ENCODE data around the gene USP30. TPM values are rescaled to one million over a fixed set of nuclear protein-coding genes. Genes with fewer than 3 reads are reported as not detected.

USP30 gene
- total RNA-seq, 1 experiment from 2014 or later: 6.9 TPM

GRCh38 chr12:109020796-109021380 is 31.5 kb upstream of the USP30 start, which contains the start of gene SVOP (continued):
- peak; percentile 98 for TF ChIP-seq FOXP4 (CRISPR knock-in tag; IDR thresholded peaks at IDR 0.05)
- TF ChIP-seq HMGXB4 (CRISPR knock-in tag; IDR thresholded peaks at IDR 0.05): 0 out of 2 replicates have a peak, but pooled peaks have one; percentile 48
- peak; percentile 99 for TF ChIP-seq ARID4B (CRISPR knock-in tag; IDR thresholded peaks at IDR 0.05; ENCODE audit: borderline replicate concordance)
- peak; percentile 83; the same call in 1 of the 2 replicates for TF ChIP-seq STAT6 (CRISPR knock-in tag; conservative IDR thresholded peaks at IDR 0.05; ENCODE audit: low read depth)
- TF ChIP-seq SMAD4 (CRISPR knock-in tag; IDR thresholded peaks at IDR 0.05): peak; percentile 50; the same call in 1 of the 2 replicates
- peak; percentile 97 for TF ChIP-seq TEAD1 (CRISPR knock-in tag; IDR thresholded peaks at IDR 0.05)
- no peak for TF ChIP-seq NR1H2 (CRISPR knock-in tag; IDR thresholded peaks at IDR 0.05)
- no peak for TF ChIP-seq ELF4 (CRISPR knock-in tag; IDR thresholded peaks at IDR 0.05; ENCODE audit: low read depth)
- peak; percentile 92; the same call in 1 of the 2 replicates for TF ChIP-seq ZNF219 (CRISPR knock-in tag; IDR thresholded peaks at IDR 0.05; ENCODE audit: borderline replicate concordance)
- no peak for TF ChIP-seq MXD4 (CRISPR knock-in tag; IDR thresholded peaks at IDR 0.05; ENCODE audit: borderline replicate concordance)
- TF ChIP-seq CREM (CRISPR knock-in tag; IDR thresholded peaks at IDR 0.05): peak; percentile 78; the same call in 1 of the 2 replicates
- TF ChIP-seq E2F4 (CRISPR knock-in tag; IDR thresholded peaks at IDR 0.05; ENCODE audit: borderline replicate concordance, low read depth): no peak; the same call in 1 of the 2 replicates
- TF ChIP-seq ATF2 (CRISPR knock-in tag; IDR thresholded peaks at IDR 0.05; ENCODE audit: borderline replicate concordance, low read depth): no peak; the same call in 1 of the 2 replicates
- TF ChIP-seq ZSCAN18 (CRISPR knock-in tag; IDR thresholded peaks at IDR 0.05): no peak
- TF ChIP-seq PREB (CRISPR knock-in tag; IDR thresholded peaks at IDR 0.05; ENCODE audit: borderline replicate concordance): 0 out of 2 replicates have a peak, but pooled peaks have one; percentile 75
- TF ChIP-seq NFYB (CRISPR knock-in tag; conservative IDR thresholded peaks at IDR 0.05; ENCODE audit: low read depth): no peak
- no peak for TF ChIP-seq RORB (CRISPR knock-in tag; IDR thresholded peaks at IDR 0.05)
- TF ChIP-seq SOX15 (CRISPR knock-in tag; IDR thresholded peaks at IDR 0.05): no peak
- TF ChIP-seq CTCF (IDR thresholded peaks at IDR 0.05): no peak

All from WTC11 (cell line).